ENCODE data around the gene NKD1.
"Not testable (repeated sequence)": the region's sequence is repeated elsewhere in the genome, so short reads cannot be mapped to it uniquely, and the experiment has no call there.

NKD1 gene

GRCh38 chr16:50559804-50560514 lies 11.8 kb downstream of the NKD1 start:
- DNase-seq: no peak

- DNase-seq: no peak
Measured at GRCh38 chr16:50560903-50561863, 13.0 kb downstream of the NKD1 start.

GRCh38 chr16:50562657-50563056 lies 14.5 kb downstream of the NKD1 start:
- no peak for DNase-seq

GRCh38 chr16:50563989-50564388 lies 15.8 kb downstream of the NKD1 start:
- no peak for DNase-seq

GRCh38 chr16:50565428-50565827 lies 17.2 kb downstream of the NKD1 start:
- no peak for DNase-seq

GRCh38 chr16:50566014-50566962 lies 18.1 kb downstream of the NKD1 start:
- DNase-seq: no peak

- DNase-seq: no peak
Measured at GRCh38 chr16:50567651-50568050, 19.5 kb downstream of the NKD1 start.

GRCh38 chr16:50568187-50568815 lies 20.1 kb downstream of the NKD1 start:
- no peak for DNase-seq

- no peak for DNase-seq
Measured at GRCh38 chr16:50570354-50570753, 22.2 kb downstream of the NKD1 start.

GRCh38 chr16:50570808-50571598 lies 22.8 kb downstream of the NKD1 start:
- no peak for DNase-seq

- DNase-seq: no peak
Measured at GRCh38 chr16:50571786-50572185, 23.6 kb downstream of the NKD1 start.

GRCh38 chr16:50572700-50573099 lies 24.5 kb downstream of the NKD1 start:
- no peak for DNase-seq

GRCh38 chr16:50573279-50573678 lies 25.1 kb downstream of the NKD1 start:
- no peak for DNase-seq

GRCh38 chr16:50573947-50574744 lies 25.9 kb downstream of the NKD1 start:
- DNase-seq: no peak

- DNase-seq: no peak
Measured at GRCh38 chr16:50574745-50575136, 26.5 kb downstream of the NKD1 start.

GRCh38 chr16:50575743-50576142 lies 27.5 kb downstream of the NKD1 start:
- no peak for DNase-seq

- DNase-seq: no peak
Measured at GRCh38 chr16:50576403-50577113, 28.4 kb downstream of the NKD1 start.

GRCh38 chr16:50578137-50578536 lies 29.9 kb downstream of the NKD1 start:
- DNase-seq: no peak

GRCh38 chr16:50579373-50579772 lies 31.2 kb downstream of the NKD1 start:
- not testable (repeated sequence) for DNase-seq

Measured in effector CD8-positive, alpha-beta T cell (primary cell).